ENCODE results near the gene PLEKHA6.

- TF ChIP-seq, protein P1, sequence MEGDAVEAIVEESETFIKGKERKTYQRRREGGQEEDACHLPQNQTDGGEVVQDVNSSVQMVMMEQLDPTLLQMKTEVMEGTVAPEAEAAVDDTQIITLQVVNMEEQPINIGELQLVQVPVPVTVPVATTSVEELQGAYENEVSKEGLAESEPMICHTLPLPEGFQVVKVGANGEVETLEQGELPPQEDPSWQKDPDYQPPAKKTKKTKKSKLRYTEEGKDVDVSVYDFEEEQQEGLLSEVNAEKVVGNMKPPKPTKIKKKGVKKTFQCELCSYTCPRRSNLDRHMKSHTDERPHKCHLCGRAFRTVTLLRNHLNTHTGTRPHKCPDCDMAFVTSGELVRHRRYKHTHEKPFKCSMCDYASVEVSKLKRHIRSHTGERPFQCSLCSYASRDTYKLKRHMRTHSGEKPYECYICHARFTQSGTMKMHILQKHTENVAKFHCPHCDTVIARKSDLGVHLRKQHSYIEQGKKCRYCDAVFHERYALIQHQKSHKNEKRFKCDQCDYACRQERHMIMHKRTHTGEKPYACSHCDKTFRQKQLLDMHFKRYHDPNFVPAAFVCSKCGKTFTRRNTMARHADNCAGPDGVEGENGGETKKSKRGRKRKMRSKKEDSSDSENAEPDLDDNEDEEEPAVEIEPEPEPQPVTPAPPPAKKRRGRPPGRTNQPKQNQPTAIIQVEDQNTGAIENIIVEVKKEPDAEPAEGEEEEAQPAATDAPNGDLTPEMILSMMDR (IDR thresholded peaks at IDR 0.05) = no peak
- TF ChIP-seq POLR2AphosphoS5 (IDR thresholded peaks at IDR 0.05; ENCODE audit: low read depth, low read length) = no peak
- TF ChIP-seq TCF7L2 (IDR thresholded peaks at IDR 0.05; ENCODE audit: low read depth, low read length) = no peak
- TF ChIP-seq, protein P2, sequence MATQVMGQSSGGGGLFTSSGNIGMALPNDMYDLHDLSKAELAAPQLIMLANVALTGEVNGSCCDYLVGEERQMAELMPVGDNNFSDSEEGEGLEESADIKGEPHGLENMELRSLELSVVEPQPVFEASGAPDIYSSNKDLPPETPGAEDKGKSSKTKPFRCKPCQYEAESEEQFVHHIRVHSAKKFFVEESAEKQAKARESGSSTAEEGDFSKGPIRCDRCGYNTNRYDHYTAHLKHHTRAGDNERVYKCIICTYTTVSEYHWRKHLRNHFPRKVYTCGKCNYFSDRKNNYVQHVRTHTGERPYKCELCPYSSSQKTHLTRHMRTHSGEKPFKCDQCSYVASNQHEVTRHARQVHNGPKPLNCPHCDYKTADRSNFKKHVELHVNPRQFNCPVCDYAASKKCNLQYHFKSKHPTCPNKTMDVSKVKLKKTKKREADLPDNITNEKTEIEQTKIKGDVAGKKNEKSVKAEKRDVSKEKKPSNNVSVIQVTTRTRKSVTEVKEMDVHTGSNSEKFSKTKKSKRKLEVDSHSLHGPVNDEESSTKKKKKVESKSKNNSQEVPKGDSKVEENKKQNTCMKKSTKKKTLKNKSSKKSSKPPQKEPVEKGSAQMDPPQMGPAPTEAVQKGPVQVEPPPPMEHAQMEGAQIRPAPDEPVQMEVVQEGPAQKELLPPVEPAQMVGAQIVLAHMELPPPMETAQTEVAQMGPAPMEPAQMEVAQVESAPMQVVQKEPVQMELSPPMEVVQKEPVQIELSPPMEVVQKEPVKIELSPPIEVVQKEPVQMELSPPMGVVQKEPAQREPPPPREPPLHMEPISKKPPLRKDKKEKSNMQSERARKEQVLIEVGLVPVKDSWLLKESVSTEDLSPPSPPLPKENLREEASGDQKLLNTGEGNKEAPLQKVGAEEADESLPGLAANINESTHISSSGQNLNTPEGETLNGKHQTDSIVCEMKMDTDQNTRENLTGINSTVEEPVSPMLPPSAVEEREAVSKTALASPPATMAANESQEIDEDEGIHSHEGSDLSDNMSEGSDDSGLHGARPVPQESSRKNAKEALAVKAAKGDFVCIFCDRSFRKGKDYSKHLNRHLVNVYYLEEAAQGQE (IDR thresholded peaks at IDR 0.05; ENCODE audit: insufficient read depth in 1 of 2, low read depth in 2 of 2, low read length in 1 of 2) = no peak
- no peak for TF ChIP-seq SIN3A (IDR thresholded peaks at IDR 0.05; ENCODE audit: borderline replicate concordance, insufficient read depth, low read depth, low read length)
Measured at GRCh38 chr1:204272505-204272904, 87.2 kb downstream of the PLEKHA6 start.

All from Panc1 (cell line).